ENCODE measurements around the gene CLCA2. TPM values are rescaled to one million over a fixed set of nuclear protein-coding genes. Genes with fewer than 3 reads are reported as not detected.
A peak's percentile ranks its signal among the peaks of the same experiment; 100 is the strongest.

The CLCA2 gene
- 0.60 and 3.8 TPM in 2 replicates for total RNA-seq (ENCODE audit: low replicate concordance)
- long read RNA-seq, full-length matches to known transcripts, result 6 of 11 reads
- long read RNA-seq, partial matches to known transcripts, result 4 of 11 reads
- long read RNA-seq, other reads (novel, unspliced or antisense), result 1 of 11 reads

- Mint-ChIP-seq H3K4me1 (ENCODE audit: unreplicated experiment) (no peaks in the 10 kb centered on the region), H3K9me3 (no peaks in the 10 kb centered on the region), H3K27me3 (no peaks in the 10 kb centered on the region), H3K27ac (no peak within 1 kb of the TSS), H3K36me3 (no peaks in the 10 kb centered on the region), H3K4me3 (no peak within 1 kb of the TSS)
- TF ChIP-seq CTCF (conservative IDR thresholded peaks at IDR 0.05), result no peak
- no peak for DNase-seq (ENCODE audit: extremely low spot score, unreplicated experiment)
These were observed at the start of gene CLCA2 for GRCh38 chr1:86423873-86424272. Gene CLCA2 (plus strand): TSS chr1:86424171. CDS start chr1:86424248, 77 bp downstream.

- no peaks in the 10 kb centered on the region for H3K4me1 Mint-ChIP-seq (ENCODE audit: unreplicated experiment)
- no peak overlapping the region for H3K27ac Mint-ChIP-seq
- no peak for DNase-seq (ENCODE audit: extremely low spot score, unreplicated experiment)
- TF ChIP-seq CTCF (conservative IDR thresholded peaks at IDR 0.05), result no peak
- H3K9me3 Mint-ChIP-seq, result peaks cover 11% of the 10 kb centered on the region
- peaks cover 47% of the 10 kb centered on the region for H3K36me3 Mint-ChIP-seq
- no peak overlapping the region for H3K4me3 Mint-ChIP-seq
- H3K27me3 Mint-ChIP-seq, result no peaks in the 10 kb centered on the region
These were observed 48.3 kb upstream of the CLCA2 start for GRCh38 chr1:86375688-86376087.

GRCh38 chr1:86377341-86377740, 46.6 kb upstream of the CLCA2 start:
- H3K27ac Mint-ChIP-seq, result no peak overlapping the region
- peaks cover 47% of the 10 kb centered on the region for H3K36me3 Mint-ChIP-seq
- H3K27me3 Mint-ChIP-seq, result no peaks in the 10 kb centered on the region
- DNase-seq (ENCODE audit: extremely low spot score, unreplicated experiment), result no peak
- peaks cover 11% of the 10 kb centered on the region for H3K9me3 Mint-ChIP-seq
- H3K4me1 Mint-ChIP-seq (ENCODE audit: unreplicated experiment), result no peaks in the 10 kb centered on the region
- no peak for TF ChIP-seq CTCF (conservative IDR thresholded peaks at IDR 0.05)
- no peak overlapping the region for H3K4me3 Mint-ChIP-seq

GRCh38 chr1:86378813-86379212, 45.2 kb upstream of the CLCA2 start:
- H3K9me3 Mint-ChIP-seq, result peaks cover 11% of the 10 kb centered on the region
- no peak for DNase-seq (ENCODE audit: extremely low spot score, unreplicated experiment)
- peaks cover 37% of the 10 kb centered on the region for H3K36me3 Mint-ChIP-seq
- no peak for TF ChIP-seq CTCF (conservative IDR thresholded peaks at IDR 0.05)
- H3K4me1 Mint-ChIP-seq (ENCODE audit: unreplicated experiment), result no peaks in the 10 kb centered on the region
- H3K27ac Mint-ChIP-seq, result no peak overlapping the region
- H3K4me3 Mint-ChIP-seq, result no peak overlapping the region
- H3K27me3 Mint-ChIP-seq, result no peaks in the 10 kb centered on the region

- TF ChIP-seq CTCF (conservative IDR thresholded peaks at IDR 0.05), result peak; percentile 93
- Mint-ChIP-seq H3K4me3 (no peak overlapping the region), H3K9me3 (peaks cover 11% of the 10 kb centered on the region), H3K4me1 (ENCODE audit: unreplicated experiment) (no peaks in the 10 kb centered on the region), H3K27me3 (no peaks in the 10 kb centered on the region), H3K36me3 (peaks cover 26% of the 10 kb centered on the region), H3K27ac (no peak overlapping the region)
- no peak for DNase-seq (ENCODE audit: extremely low spot score, unreplicated experiment)
These were observed 43.6 kb upstream of the CLCA2 start for GRCh38 chr1:86380257-86380861.

All from type B pancreatic cell (in vitro differentiated cells).